CD4-positive, alpha-beta T cell treated with Interleukin-2 at 100 ng/mL for 4 hours (primary cell): ENCODE measurements around the gene CD1B.
"Not testable (repeated sequence)": the region's sequence is repeated elsewhere in the genome, so short reads cannot be mapped to it uniquely, and the experiment has no call there.

Experiments used
- DNase-seq: peaks from one replicate; pipeline ENCODE4 v3.0.0-alpha.2; 2020; ENCODE audit warnings: low spot score

The CD1B gene

GRCh38 chr1:158328426-158328825 is 2.9 kb downstream of the CD1B start:
- DNase-seq = no peak

GRCh38 chr1:158327481-158327880 is 3.9 kb downstream of the CD1B start:
- no peak for DNase-seq

- DNase-seq = no peak
Measured at GRCh38 chr1:158324395-158324794, 6.9 kb downstream of the CD1B start.

- DNase-seq = no peak
Measured at GRCh38 chr1:158323866-158324265, 7.5 kb downstream of the CD1B start.

GRCh38 chr1:158311066-158311465 is 20.3 kb downstream of the CD1B start:
- DNase-seq = no peak

- DNase-seq = no peak
Measured at GRCh38 chr1:158310623-158311022, 20.7 kb downstream of the CD1B start.

- DNase-seq = no peak
Measured at GRCh38 chr1:158295791-158296190, 35.5 kb downstream of the CD1B start.

GRCh38 chr1:158290321-158290844 is 40.9 kb downstream of the CD1B start:
- DNase-seq = no peak

- DNase-seq = no peak
Measured at GRCh38 chr1:158289811-158290210, 41.5 kb downstream of the CD1B start, which contains the start of gene CD1C. TSS of gene CD1C (plus strand) at chr1:158289923. CDS start at chr1:158290065, 142 bp downstream.

GRCh38 chr1:158286941-158287346 is 44.4 kb downstream of the CD1B start:
- DNase-seq = no peak

- DNase-seq = no peak
Measured at GRCh38 chr1:158286487-158286886, 44.8 kb downstream of the CD1B start.

- peak; percentile 10 for DNase-seq
Measured at GRCh38 chr1:158285756-158286241, 45.5 kb downstream of the CD1B start.

GRCh38 chr1:158283965-158284364 is 47.4 kb downstream of the CD1B start:
- DNase-seq = no peak

- not testable (repeated sequence) for DNase-seq
Measured at GRCh38 chr1:158282421-158282820, 48.9 kb downstream of the CD1B start.
